NCI-H2081 treated with DMSO at 0.1 percent for 48 hours (cell line): ENCODE data around the gene CCDC86.

Experiments used
- DNase-seq: peaks from one replicate; lab custom pipeline; 2025; lab: John Stamatoyannopoulos, UW

CCDC86 gene

DNA sequence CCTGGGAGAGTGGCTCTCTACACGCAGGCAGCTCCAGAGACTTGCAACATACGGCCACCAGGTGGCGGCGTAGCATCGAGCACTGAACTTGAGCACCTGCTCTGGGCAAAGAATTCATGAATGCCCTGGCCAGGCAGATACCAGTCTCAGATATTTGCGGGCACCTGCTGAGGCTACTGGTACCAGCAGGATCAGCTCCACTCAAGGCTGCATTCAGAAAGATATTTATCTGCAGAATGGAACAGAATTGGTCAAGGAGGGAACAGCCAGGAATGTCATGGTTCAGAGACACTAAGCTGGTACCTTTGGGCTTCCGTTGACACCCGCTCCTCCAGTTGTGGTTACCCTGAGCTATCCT, 10.8 kb upstream of the CCDC86 start:
- DNase-seq: no peak

- DNase-seq: no peak
Measured at GRCh38 chr11:60831501-60832079, 10.3 kb upstream of the CCDC86 start.

DNA sequence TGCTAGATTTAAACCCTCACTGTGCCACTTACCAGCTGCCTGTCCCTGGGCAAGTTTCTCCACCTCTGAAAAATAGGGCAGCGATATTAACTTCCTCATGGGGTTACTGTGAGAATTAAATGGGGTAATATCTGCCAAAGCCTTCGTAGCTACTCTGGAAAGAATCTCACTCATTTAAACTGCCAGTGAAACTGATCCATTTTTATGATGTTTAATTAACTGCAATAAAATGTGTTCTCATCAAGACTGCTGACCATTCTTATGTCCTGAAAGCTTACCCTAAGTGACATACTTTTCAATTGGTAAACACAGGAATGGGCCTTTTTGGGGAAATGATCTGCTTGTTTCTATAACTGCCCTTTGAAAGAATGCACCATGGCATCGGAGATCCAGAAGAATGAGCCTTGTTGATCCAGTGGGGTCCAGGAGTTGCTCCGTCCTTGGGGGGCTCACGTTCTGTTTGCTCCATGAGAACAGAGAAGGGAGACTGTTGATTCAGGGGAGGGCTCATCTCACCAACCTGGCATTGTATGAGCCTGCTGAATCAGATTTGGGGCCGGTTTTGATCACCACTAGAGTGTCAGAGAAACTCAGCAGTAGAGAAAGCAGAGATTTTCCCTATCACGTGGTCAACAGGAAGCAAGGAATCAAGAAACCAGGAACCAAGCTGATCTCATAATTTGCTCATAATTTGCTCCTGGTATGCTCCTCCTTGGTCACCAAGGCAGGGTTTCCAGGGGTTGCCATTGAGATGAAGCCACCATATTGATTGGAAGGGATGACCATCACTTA, 7.0 kb upstream of the CCDC86 start:
- no peak for DNase-seq

GRCh38 chr11:60835534-60835846, 6.4 kb upstream of the CCDC86 start:
- DNase-seq: no peak

- DNase-seq: no peak
Measured at GRCh38 chr11:60836866-60837515, 4.9 kb upstream of the CCDC86 start.

GRCh38 chr11:60838132-60838531, 3.8 kb upstream of the CCDC86 start:
- no peak for DNase-seq

DNA sequence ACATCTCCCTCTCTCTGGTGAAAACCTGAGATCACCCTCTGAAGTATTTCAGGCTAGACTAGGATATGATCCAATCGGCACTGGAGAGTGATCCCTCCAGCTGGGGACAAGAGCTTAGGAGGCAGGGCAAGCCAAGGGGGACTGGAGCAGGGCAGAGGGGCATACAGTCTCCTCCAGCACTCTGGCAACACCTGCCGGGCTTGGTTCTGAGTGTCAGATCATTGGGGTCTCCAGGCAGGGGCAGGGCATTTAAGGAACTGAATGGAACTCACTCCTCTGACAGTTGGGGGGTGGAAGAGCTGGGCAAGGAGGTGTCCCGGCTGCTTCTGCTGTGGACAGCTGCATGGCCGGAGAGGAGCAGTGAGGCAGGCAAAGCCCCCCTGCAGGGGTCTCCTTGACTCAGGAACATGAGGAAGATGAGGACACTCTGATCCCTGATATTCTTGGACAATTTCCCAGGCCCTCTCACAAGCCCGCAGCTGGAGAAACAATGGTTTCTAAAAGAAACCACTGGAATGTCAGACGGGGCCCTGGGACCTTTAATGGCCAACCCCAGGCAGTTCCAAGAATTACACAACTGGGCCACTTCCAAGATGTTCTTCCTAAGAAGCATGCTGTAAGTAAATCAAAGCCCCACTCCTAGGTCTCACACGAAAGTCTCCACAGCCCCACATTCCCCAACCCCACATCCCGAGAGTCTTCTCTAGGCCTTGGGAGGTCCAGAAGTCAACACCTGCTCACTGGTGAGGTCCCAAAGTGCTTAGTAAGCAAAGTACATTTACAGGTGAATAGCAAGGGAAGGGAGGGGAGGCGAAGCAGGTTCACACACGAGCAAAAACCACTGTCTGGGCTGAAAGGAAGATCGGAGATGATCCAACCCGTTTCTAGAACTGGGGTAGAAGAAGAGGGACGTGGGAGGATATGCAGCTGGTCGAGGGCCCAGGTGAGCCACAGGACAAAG, 1.2 kb upstream of the CCDC86 start:
- no peak for DNase-seq

- DNase-seq: no peak
Measured at GRCh38 chr11:60842668-60843600, 1.0 kb downstream of the CCDC86 start.

GRCh38 chr11:60844045-60844869, 2.3 kb downstream of the CCDC86 start:
- DNase-seq: no peak

- no peak for DNase-seq
Measured at GRCh38 chr11:60844870-60845221, 2.9 kb downstream of the CCDC86 start.

DNA sequence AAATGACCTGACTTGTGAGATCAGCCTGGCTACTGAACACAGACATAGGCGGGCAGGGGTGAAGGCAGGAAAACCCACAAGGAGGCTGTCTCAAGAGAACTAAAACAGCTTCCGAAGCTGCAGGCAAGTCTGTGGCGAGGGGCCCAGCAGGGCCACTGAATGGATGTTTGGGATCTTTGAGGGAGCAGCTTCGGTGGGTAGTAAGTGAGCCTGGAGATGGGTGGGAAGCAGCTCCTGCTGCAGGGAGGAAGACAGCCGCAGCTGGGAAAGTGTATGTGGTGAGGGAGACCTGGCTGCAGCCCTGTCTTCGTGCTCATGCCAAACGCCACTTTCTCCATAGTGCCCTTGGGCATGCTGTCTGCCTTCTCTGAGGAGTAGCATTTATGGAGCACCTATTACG, 3.4 kb downstream of the CCDC86 start:
- no peak for DNase-seq

GRCh38 chr11:60847281-60847680, 5.4 kb downstream of the CCDC86 start:
- DNase-seq: no peak

- DNase-seq: no peak
Measured at GRCh38 chr11:60847896-60848295, 6.0 kb downstream of the CCDC86 start.

- DNase-seq: no peak
Measured at GRCh38 chr11:60848714-60849151, 6.8 kb downstream of the CCDC86 start.

GRCh38 chr11:60849641-60850520, 8.0 kb downstream of the CCDC86 start:
- no peak for DNase-seq

DNA sequence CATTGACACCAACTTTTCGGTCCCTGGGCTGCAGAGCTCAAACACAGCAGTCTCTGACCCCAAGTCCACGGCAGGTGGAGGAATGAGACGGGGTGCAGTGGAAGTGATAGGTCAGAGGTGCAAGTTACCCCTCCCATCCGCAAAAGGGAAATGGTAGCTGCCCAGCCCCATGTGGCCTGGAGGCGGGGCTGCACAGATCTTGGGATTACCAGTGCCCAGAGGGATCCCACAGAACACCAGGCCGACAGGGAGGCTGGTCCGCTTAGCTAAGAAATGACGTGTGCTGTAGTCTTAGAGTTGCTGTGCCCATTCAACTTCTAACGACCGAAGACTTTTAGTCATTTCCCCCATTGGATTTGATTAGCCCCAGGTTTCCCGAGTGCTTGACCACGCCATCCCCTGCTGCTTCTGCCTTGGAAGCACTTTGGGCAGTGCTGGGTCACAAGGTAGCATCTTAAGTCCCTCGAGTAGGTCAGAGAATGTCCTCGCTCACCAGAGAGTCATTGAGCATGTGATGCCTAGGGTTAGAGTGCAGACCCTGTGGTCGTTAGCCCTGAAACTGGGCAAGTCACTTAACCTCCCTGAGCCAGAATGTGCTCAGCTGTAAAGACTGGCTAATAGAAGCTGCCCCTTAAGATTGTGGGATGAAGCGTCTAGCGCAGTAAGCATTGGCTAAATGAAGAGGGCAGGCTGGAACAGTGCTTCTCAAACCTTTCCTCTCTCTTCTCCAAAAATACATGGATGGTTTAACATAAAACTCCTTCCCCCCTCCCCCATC, 9.6 kb downstream of the CCDC86 start:
- no peak for DNase-seq

DNA sequence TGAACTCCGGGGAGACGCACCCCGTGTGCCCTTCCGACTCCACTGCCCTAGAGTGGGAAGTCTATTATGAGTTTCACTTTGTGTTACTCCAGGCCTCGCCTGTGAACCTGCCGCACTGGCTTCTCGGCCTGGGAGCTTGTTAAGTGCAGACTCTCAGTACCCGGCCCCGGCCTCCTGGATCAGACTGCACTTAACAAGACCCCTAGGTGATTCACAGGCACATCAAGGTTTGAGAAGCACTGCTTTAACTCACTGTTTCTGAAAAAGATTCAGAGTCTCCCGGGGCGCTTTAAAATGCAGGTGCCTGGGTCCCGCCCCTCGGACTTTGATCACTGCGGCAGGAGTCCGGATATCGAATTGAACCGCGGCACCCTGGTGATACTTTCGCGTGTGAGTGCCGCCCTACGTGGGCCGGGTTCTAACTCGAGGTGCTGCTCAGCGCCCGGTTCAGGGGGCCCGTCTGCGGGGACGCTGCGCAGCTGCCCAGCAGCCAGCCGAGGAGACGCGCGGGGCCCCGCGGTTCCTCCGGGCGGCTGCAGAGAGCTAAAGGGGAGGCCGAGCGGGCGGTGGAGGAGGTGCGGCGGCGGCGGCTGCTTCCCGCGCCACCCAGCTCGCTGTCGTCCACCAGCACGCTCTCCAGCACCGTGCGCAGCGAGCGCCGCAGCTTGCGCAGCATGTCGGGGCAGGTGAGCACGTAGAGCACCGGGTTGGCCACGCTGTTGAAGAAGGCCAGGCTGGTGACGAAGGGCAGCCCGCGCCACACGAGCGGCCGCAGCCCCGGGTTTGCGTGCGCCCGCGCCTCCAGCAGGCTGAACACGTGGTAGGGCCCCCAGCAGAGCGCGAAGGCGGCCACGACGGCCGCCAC, 10.4 kb downstream of the CCDC86 start:
- no peak for DNase-seq
